Esophagus squamous epithelium (tissue), 5 donors: ENCODE measurements around the gene ACSF2. TPM values are rescaled to one million over a fixed set of nuclear protein-coding genes. Genes with fewer than 3 reads are reported as not detected.
A peak's percentile ranks its signal among the peaks of the same experiment; 100 is the strongest.

Source experiments
- DNase-seq: peaks from one replicate; lab custom pipeline; 2025; lab: John Stamatoyannopoulos, UW
- H3K27ac ChIP-seq, 4 donors: fragments of 200-600 bp; sonication (generic); one replicate each; pipeline ENCODE4 v1.5.1; 2016 to 2019; ENCODE audit warnings: mild to moderate bottlenecking in 1 of 4
- H3K27me3 ChIP-seq, 4 donors: fragments of 200-600 bp; sonication (generic); 1 replicate in 3 of 4; 2 replicates in 1 of 4; pipeline versions ENCODE4 v1.5.1 to v1.6.0; 2017 to 2021; ENCODE audit warnings: antibody characterized with exemption in 1 of 4
- H3K36me3 ChIP-seq, 3 donors: fragments of 200-600 bp; sonication (generic); one replicate each; pipeline ENCODE4 v1.5.1; 2016 to 2019
- H3K4me1 ChIP-seq, 3 donors: fragments of 200-600 bp; sonication (generic); one replicate each; pipeline ENCODE4 v1.5.1; 2017 to 2019
- H3K4me3 ChIP-seq, 4 donors: fragments of 200-600 bp; sonication (generic); 1 replicate in 3 of 4; 2 replicates in 1 of 4; pipeline ENCODE4 v1.5.1; 2016 to 2019; ENCODE audit warnings: mild to moderate bottlenecking in 2 of 4, moderate library complexity in 1 of 4
- H3K9me3 ChIP-seq, 3 donors: fragments of 200-600 bp; sonication (generic); one replicate each; pipeline ENCODE4 v1.5.1; 2016 to 2019
- CTCF ChIP-seq, 6 experiments: fragments of 450-650 bp in 4 of 6; fragments of 200-600 bp in 2 of 6; sonication (generic) in 2 of 6; IDR thresholded peaks; one replicate each; pipeline ENCODE4 v1.5.1; 2016 to 2019; ENCODE audit warnings: antibody characterized with exemption in 6 of 6, mild to moderate bottlenecking in 4 of 6, moderate library complexity in 4 of 6
- POLR2A ChIP-seq, 4 donors: fragments of 450-650 bp; IDR thresholded peaks; one replicate each; pipeline ENCODE4 v1.6.1; 2017; ENCODE audit warnings: antibody characterized with exemption in 4 of 4, mild to moderate bottlenecking in 4 of 4, moderate library complexity in 3 of 4
- WGBS, 2 donors: methylation state at CpG; one replicate each; pipeline ENCODE4 v1.1.5; 2018; 5-methylcytosine and 5-hydroxymethylcytosine counted together
- intact Hi-C: fragments of 100-400 bp; cut with DNase I; formaldehyde crosslinking; loops from one replicate; pipeline ENCODE4 v1.15.0; 2022
- total RNA-seq, 4 donors: library from RNA; depleted of rRNA; stranded (reverse); fragments of >200 nt; gene quantifications; one replicate each; pipeline ENCODE4 v1.1.0, GENCODE V29; 2016
- donor health status: DM: yes; HTN: yes; CAD: no.

Gene ACSF2
- total RNA-seq, 4 donors from 2014 or later: 7.0 to 26.3 (median 19.0) TPM

- TF ChIP-seq CTCF (IDR thresholded peaks at IDR 0.05): no peak
- no peak for TF ChIP-seq POLR2A (IDR thresholded peaks at IDR 0.05)
- DNase-seq: no peak
- Histone ChIP-seq H3K36me3 (no peaks in the 10 kb centered on the region), H3K4me1 (peaks cover 7 to 31% (median 9%) of the 10 kb centered on the region in 3 donors), H3K4me3 (no peak overlapping the region), H3K27ac (no peak overlapping the region), H3K27me3 (no peaks in the 10 kb centered on the region), H3K9me3 (no peaks in the 10 kb centered on the region)
- 28 to 32% methylated on average over 1 of the region's 1 CpG for WGBS, 2 donors
- intact Hi-C loops: no loop called here
Measured at GRCh38 chr17:50445730-50446325, 19.8 kb downstream of the ACSF2 start.

GRCh38 chr17:50447870-50448595, 22.0 kb downstream of the ACSF2 start:
- no peak for DNase-seq
- intact Hi-C loops: no loop called here
- Histone ChIP-seq H3K27me3 (no peaks in the 10 kb centered on the region), H3K4me3 (no peak overlapping the region), H3K27ac (no peak overlapping the region), H3K4me1 (peaks cover 6 to 37% (median 17%) of the 10 kb centered on the region in 3 donors), H3K9me3 (no peaks in the 10 kb centered on the region), H3K36me3 (no peaks in the 10 kb centered on the region)
- TF ChIP-seq POLR2A (IDR thresholded peaks at IDR 0.05): no peak
- no peak for TF ChIP-seq CTCF (IDR thresholded peaks at IDR 0.05)
- 82 to 90% methylated on average over 7 of the region's 7 CpGs for WGBS, 2 donors

GRCh38 chr17:50448643-50449042, 22.6 kb downstream of the ACSF2 start:
- DNase-seq: no peak
- no peaks in the 10 kb centered on the region for H3K9me3 ChIP-seq
- no peaks in the 10 kb centered on the region for H3K36me3 ChIP-seq
- peaks cover 0 to 32% (median 16%) of the 10 kb centered on the region in 3 donors for H3K4me1 ChIP-seq
- WGBS, 2 donors: 73 to 82% methylated on average over 2 of the region's 2 CpGs
- TF ChIP-seq POLR2A (IDR thresholded peaks at IDR 0.05) (no peak), CTCF (IDR thresholded peaks at IDR 0.05) (no peak)
- no peaks in the 10 kb centered on the region for H3K27me3 ChIP-seq
- intact Hi-C loops: no loop called here
- H3K27ac ChIP-seq: no peak overlapping the region
- no peak overlapping the region for H3K4me3 ChIP-seq

GRCh38 chr17:50451943-50452629, 26.1 kb downstream of the ACSF2 start:
- Histone ChIP-seq H3K4me1 (peaks cover 3 to 38% (median 16%) of the 10 kb centered on the region in 3 donors), H3K36me3 (no peaks in the 10 kb centered on the region), H3K27me3 (no peaks in the 10 kb centered on the region), H3K4me3 (no peak overlapping the region), H3K9me3 (no peaks in the 10 kb centered on the region), H3K27ac (peak overlapping the region in 1 of 4 donors; percentile 11)
- intact Hi-C loops: no loop called here
- TF ChIP-seq POLR2A (IDR thresholded peaks at IDR 0.05): no peak
- no peak for TF ChIP-seq CTCF (IDR thresholded peaks at IDR 0.05)
- DNase-seq: no peak
- WGBS, 2 donors: 36 to 58% methylated on average over 7 of the region's 7 CpGs
